Mucosa of stomach (tissue), 1 donor: ENCODE measurements around the gene ETFDH.
"Not testable (repeated sequence)": the region's sequence is repeated elsewhere in the genome, so short reads cannot be mapped to it uniquely, and the experiment has no call there.

Source experiments
- H3K27me3 ChIP-seq: one replicate; pipeline ENCODE4 v1.7.0; 2013; ENCODE audit warnings: mild to moderate bottlenecking, low read length; ENCODE audit not compliant: control insufficient read depth, insufficient read depth
- H3K36me3 ChIP-seq: one replicate; pipeline ENCODE4 v1.7.0; 2013; ENCODE audit warnings: low read length; ENCODE audit not compliant: control insufficient read depth, insufficient read depth
- H3K4me1 ChIP-seq: one replicate; pipeline ENCODE4 v1.7.0; 2013; ENCODE audit warnings: mild to moderate bottlenecking, low read length; ENCODE audit not compliant: control insufficient read depth, insufficient read depth
- H3K4me3 ChIP-seq: one replicate; pipeline ENCODE4 v1.7.0; 2013; ENCODE audit warnings: low read length
- H3K9ac ChIP-seq: one replicate; pipeline ENCODE4 v1.7.0; 2013; ENCODE audit warnings: mild to moderate bottlenecking, low read length, moderate library complexity
- H3K9me3 ChIP-seq: one replicate; pipeline ENCODE4 v1.7.0; 2013; ENCODE audit warnings: mild to moderate bottlenecking, low read length, moderate library complexity; ENCODE audit not compliant: control insufficient read depth
- donor health status: Pancreatic carcinoma.

Gene ETFDH

DNA sequence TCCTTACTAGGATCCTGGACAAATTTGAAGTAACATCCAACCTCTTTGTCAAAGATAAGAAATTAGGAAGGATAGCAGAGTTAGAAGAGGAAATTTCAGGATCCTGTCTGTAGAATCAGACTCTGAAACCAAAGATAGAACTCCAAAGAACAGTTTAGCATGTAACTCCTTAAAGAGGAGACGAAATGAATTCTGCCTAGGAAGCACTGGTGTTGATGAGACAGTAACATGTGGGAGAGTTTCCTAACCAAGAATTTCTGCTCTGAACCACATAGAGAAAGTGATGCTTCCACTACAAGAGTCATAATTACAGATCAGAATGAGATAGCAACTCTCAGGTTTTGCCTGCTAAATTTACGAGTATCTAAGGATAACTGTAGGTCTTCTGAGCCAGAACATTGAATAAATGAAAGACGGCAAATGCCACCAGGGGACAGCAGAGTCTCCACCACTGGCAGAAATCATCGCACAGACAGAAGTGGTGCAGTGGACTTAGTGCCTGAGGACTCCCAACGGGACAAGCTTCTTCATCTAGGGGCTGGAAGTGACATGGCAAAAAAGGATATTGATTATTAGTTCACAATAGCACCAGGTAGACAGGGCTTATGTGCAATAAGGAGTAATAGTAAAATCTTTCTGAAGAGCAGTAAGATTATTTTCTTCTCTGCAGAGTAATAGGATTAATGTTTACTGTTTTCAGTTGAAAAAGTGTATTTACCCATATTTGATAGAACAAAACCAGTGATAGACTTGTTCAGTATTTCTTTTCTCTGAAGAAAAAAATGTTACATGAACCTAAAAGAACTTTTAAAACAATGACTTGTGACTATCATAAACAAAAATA, 57.8 kb downstream of the ETFDH start:
- Histone ChIP-seq H3K36me3 (no peaks in the 10 kb centered on the region), H3K4me1 (no peaks in the 10 kb centered on the region), H3K9ac (no peak overlapping the region), H3K27me3 (peaks cover 3% of the 10 kb centered on the region), H3K9me3 (no peaks in the 10 kb centered on the region), H3K4me3 (no peak overlapping the region)

DNA sequence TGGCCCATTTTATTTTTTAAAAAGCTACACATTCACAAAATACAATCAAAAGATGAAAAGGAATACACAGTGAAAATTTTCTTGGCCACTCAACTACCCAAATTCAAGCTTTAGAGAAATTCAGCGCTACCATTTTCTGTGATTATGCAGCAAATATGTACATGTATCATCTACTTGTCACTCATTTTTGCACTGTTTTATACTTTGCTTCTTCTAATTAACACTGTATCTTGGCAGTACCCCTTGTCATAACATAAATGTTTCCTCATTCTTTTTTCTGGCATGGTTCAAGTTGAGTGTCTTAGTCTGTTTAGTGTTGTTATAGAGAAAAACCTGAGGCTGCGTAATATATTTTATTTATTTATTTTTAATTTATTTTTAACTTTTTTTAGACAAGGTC, 66.8 kb downstream of the ETFDH start:
- no peak overlapping the region for H3K9ac ChIP-seq
- no peak overlapping the region for H3K4me3 ChIP-seq
- no peaks in the 10 kb centered on the region for H3K36me3 ChIP-seq
- no peaks in the 10 kb centered on the region for H3K4me1 ChIP-seq
- H3K9me3 ChIP-seq, result no peaks in the 10 kb centered on the region
- no peaks in the 10 kb centered on the region for H3K27me3 ChIP-seq

DNA sequence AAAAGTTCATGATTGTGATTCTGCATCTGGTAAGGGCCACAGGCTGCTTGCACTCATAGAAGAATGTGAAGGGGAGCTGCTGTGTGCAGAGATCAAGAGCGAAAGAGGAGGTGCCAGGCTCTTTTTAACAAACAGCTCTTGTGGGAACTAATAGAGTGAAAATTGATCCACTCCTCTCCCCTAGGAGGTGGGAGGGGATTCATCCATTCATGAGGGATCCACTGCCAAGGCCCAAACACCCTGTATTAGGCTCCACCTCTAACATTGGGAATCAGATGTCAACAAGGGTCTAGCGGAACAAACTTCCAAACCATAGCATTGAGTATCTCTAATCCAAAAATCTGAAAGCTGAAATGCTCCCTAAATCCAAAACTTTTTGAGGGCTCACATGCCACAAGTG, 67.5 kb downstream of the ETFDH start:
- Histone ChIP-seq H3K36me3 (no peaks in the 10 kb centered on the region), H3K27me3 (no peaks in the 10 kb centered on the region), H3K4me1 (no peaks in the 10 kb centered on the region), H3K9me3 (no peaks in the 10 kb centered on the region), H3K4me3 (no peak overlapping the region), H3K9ac (no peak overlapping the region)

DNA sequence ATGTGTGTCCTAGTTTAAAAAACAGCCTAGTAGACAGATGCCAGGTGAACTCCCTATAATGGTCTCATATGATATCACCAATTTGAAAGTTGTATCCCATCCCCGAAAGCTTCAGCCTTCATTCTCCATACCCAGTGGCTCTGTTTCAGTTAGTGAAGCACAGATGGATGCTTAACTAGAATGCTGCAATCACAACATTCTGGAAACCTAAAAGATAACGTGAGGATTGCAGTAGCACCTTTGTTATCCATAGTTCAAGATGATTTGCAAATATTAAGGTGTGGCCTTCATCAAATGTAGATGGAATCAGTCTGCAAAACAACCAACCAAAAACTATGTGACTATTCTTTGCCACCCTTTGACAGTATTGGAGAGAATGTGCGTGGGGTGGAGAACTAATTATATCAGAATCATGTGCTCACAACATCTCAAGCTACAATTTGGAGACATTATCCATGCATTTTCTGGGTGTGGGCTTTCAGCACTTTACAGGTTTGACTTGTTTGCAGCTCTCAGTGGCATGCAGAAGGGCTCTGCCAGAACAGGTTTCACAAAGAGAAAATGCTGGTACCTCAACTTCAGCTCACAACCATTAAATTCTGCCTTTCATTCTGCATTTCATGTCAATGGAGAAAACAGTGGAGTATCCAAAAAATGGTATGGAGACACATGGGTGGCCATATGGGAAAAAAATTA, 69.4 kb downstream of the ETFDH start:
- Histone ChIP-seq H3K4me1 (no peaks in the 10 kb centered on the region), H3K27me3 (no peaks in the 10 kb centered on the region), H3K9ac (no peak overlapping the region), H3K4me3 (no peak overlapping the region), H3K36me3 (no peaks in the 10 kb centered on the region), H3K9me3 (no peaks in the 10 kb centered on the region)

DNA sequence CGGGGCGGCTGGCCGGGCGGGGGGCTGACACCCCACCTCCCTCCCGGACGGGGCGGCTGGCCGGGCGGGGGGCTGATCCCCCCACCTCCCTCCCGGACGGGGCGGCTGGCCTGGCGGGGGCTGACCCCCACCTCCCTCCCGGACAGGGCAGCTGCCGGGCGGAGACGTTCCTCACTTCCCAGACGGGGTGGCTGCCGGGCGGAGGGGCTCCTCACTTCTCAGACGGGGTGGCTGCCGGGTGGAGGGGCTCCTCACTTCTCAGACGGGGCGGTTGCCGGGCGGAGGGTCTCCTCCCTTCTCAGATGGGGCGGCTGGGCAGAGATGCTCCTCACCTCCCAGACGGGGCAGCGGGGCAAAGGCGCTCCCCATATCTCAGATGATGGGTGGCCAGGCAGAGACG, 74.4 kb downstream of the ETFDH start:
- not testable (repeated sequence) for H3K36me3 ChIP-seq, H3K9me3 ChIP-seq, H3K4me1 ChIP-seq, H3K9ac ChIP-seq, H3K4me3 ChIP-seq, H3K27me3 ChIP-seq

DNA sequence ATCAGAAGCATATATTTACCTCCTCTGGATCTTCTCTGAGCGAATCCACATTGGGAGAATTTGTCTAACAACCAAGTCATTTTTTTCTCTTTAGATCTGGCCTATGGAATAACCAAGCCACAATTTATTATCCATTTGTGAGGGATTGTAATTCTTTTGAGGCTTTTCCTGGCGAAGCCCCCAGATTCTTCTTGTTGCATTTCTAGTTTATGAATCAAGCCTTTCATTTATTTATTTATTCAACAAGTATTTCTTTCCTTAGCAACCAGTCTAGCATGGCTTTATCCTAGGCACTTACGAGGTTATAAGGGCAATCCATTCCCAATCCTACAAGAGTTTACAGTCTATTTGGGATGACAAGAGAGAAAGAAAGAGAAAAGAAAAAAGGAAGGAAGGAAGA, 78.3 kb downstream of the ETFDH start:
- Histone ChIP-seq H3K27me3 (no peaks in the 10 kb centered on the region), H3K9me3 (no peaks in the 10 kb centered on the region), H3K4me3 (no peak overlapping the region), H3K9ac (no peak overlapping the region), H3K36me3 (no peaks in the 10 kb centered on the region), H3K4me1 (no peaks in the 10 kb centered on the region)

DNA sequence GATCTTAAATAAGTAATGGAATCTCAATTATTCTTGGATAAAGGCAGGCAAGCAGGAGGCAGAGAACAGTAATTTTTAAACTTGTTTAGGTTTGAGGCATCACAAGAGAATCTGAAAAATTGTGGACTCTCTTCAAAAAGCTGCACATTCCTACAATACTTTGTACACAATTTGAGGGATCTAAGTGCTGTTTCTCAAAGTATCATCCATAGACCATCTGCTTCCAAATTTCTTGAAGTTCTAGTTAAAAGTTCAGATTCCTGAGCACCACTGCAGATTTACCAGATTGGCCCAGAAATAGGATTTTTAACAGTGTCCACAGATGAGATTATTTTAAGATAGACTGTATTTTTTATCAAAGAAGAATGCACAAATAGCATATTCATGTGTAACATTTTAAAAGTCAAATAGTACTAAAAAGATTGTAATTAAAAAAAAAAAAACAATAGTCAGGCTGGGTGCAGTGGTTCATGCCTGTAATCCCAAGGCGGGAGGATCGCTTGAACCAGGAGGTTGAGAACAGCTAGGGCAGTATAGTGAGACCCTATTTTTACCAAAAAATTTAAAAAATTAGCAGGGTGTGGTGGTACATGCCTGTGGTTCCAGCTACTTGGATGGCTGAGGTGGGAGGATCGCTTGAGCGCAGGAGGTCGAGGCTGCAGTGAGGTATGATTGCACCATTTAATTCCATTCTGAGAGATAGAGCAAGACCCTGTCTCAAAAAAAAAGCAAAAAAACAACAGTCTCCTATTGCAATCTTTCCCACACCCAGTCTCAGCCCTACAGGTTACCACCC, 82.5 kb downstream of the ETFDH start:
- no peak overlapping the region for H3K9ac ChIP-seq
- no peaks in the 10 kb centered on the region for H3K4me1 ChIP-seq
- no peaks in the 10 kb centered on the region for H3K9me3 ChIP-seq

DNA sequence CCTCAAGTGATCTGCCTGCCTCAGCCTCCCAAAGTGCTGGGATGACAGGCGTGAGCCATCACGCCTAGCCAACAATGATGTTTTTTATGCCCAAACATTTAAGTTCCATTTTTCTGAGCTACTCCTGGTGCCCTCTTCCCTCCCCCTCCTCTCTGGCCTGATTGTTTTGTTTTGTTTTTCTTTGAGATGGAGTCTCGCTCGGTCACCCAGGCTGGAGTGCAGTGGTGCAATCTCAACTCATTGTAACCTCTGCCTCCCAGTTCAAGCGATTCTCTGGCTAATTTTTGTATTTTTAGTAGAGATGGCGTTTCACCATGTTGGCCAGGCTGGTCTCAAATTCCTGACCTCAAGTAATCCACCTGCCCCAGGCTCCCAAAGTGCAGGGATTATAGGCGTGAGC, 83.7 kb downstream of the ETFDH start:
- not testable (repeated sequence) for H3K36me3 ChIP-seq, H3K27me3 ChIP-seq, H3K4me1 ChIP-seq, H3K4me3 ChIP-seq, H3K9ac ChIP-seq, H3K9me3 ChIP-seq

More for the DNA sequence above, 82.5 kb downstream of the ETFDH start:
- Histone ChIP-seq H3K27me3 (no peaks in the 10 kb centered on the region), H3K36me3 (no peaks in the 10 kb centered on the region), H3K4me3 (no peak overlapping the region)

DNA sequence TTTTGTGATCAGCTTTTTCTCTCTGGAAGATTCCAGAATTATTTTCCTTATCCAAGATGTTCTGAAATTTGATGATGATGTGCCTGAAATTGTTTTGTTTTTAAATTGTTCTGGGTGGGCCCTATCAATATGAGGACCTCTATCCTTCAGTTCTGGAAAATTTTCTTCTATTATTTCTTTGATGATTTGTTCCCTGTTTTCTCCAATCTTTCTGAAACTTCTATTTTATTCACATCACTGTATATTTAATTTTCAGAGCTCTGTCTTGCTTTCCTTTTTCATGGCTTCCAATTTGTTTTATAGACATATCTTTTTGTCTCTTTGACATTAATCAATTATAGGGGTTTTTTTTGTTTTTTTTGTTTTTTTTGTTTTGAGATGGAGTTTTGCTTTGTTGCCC, 84.5 kb downstream of the ETFDH start:
- Histone ChIP-seq H3K9me3 (no peaks in the 10 kb centered on the region), H3K9ac (no peak overlapping the region), H3K4me3 (no peak overlapping the region), H3K4me1 (no peaks in the 10 kb centered on the region), H3K27me3 (no peaks in the 10 kb centered on the region), H3K36me3 (no peaks in the 10 kb centered on the region)

DNA sequence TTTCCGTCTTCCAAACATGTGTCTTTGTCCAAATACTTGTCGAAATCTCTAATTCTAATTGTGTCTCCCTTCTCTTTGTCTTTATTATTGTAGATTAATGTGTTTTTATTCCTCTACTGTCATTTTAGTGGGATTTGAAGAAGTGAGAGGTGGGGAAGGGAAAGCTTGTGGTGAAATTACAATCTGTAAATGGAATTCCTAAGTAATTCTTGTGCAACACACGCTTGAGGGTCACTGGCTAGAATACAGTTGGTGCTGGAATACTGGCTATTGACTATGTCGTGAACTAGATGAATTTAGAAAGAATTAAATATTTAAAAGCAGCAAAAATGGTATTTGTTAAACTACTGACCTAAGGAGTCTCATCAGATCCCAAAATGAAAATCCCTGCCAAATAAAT, 86.0 kb downstream of the ETFDH start:
- no peak overlapping the region for H3K4me3 ChIP-seq

DNA sequence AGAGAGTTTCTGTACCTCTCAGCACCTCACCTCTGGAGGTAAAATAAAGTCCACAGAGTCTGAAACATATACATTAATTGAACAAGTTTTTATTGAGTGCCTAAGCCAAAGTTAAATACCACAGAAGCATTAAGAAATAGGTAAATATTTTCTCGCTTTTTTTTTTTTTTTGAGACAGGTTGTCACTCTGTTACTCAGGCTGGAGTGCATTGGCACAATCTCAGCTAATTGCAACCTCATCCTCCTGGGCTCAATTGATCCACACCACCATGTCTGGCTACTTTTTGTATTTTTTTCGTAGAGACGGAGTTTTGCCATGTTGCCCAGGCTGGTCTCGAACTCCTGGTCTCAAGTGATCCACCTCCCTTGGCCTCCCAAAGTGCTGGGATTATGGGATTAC, 86.6 kb downstream of the ETFDH start:
- Histone ChIP-seq H3K9ac (no peak overlapping the region), H3K36me3 (no peaks in the 10 kb centered on the region), H3K4me1 (no peaks in the 10 kb centered on the region), H3K4me3 (no peak overlapping the region), H3K27me3 (no peaks in the 10 kb centered on the region), H3K9me3 (no peaks in the 10 kb centered on the region)

More for the DNA sequence above, 86.0 kb downstream of the ETFDH start:
- Histone ChIP-seq H3K27me3 (no peaks in the 10 kb centered on the region), H3K9ac (no peak overlapping the region), H3K9me3 (no peaks in the 10 kb centered on the region), H3K4me1 (no peaks in the 10 kb centered on the region), H3K36me3 (no peaks in the 10 kb centered on the region)
